HG03095 (cell line): Measurements from ENCODE around the gene EP300.
"Not testable (repeated sequence)": the region's sequence is repeated elsewhere in the genome, so short reads cannot be mapped to it uniquely, and the experiment has no call there.

Source experiments
- ATAC-seq: cut with Tn5 transposase; IDR thresholded peaks from one replicate; pipeline ENCODE4 v1.9.1; 2021; ENCODE audit warnings: moderate library complexity; ENCODE audit not compliant: unreplicated experiment

Gene EP300

DNA sequence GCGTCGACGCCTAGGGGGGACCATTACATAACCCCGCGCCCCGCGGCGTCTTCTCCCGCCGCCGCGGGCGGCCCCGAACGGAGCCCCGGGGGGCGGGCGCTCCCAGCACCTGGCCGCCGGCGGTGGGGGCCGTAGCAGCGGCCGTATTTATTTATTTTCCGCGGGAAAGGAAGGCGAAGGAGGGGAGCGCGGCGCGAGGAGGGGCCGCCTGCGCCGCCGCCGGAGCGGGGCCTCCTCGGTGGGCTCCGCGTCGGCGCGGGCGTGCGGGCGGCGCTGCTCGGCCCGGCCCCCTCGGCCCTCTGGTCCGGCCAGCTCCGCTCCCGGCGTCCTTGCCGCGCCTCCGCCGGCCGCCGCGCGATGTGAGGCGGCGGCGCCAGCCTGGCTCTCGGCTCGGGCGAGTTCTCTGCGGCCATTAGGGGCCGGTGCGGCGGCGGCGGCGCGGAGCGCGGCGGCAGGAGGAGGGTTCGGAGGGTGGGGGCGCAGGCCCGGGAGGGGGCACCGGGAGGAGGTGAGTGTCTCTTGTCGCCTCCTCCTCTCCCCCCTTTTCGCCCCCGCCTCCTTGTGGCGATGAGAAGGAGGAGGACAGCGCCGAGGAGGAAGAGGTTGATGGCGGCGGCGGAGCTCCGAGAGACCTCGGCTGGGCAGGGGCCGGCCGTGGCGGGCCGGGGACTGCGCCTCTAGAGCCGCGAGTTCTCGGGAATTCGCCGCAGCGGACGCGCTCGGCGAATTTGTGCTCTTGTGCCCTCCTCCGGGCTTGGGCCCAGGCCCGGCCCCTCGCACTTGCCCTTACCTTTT lies at the start of gene EP300:
Gene EP300, plus strand, starts transcription at position 570 of the 795 bp plus-strand sequence. CDS start 413 bp downstream, outside the sequence.
- peak; percentile 42 for ATAC-seq

DNA sequence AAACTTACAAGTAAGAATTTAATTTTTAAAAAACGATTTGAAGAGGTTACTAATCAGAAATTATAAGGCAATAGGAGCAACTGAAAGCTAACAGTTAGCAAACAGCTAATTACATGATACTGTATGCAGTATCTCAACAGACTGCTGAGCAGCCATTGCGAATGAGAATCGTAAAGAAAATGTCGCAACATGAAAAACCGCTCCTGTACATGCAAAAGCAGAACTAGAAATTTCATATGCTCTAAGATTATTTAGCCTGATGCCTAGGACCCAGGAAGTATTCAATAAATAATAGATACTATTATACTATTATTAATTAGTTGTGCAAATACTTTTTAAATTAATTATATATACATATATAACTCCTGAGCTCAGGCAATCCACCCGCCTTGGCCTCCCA lies 48.7 kb upstream of the EP300 start:
- ATAC-seq, result no peak

DNA sequence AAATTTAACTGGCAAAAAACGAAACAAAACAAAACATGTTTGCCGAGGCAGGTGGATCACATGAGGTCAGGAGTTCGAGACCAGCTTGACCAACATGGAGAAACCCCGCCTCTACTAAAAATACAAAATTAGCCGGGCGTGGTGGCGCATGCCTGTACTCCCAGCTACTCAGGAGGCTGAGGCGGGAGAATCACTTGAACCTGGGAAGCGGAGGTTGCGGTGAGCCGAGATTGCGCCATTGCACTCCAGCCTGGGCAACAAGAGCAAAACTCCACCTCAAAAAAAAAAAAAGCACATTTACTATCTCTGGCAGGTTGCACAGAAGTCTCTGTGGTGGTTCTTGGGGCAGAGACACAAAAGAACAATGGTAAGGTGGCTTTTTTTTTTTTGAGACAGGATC lies 46.8 kb upstream of the EP300 start:
- not testable (repeated sequence) for ATAC-seq

DNA sequence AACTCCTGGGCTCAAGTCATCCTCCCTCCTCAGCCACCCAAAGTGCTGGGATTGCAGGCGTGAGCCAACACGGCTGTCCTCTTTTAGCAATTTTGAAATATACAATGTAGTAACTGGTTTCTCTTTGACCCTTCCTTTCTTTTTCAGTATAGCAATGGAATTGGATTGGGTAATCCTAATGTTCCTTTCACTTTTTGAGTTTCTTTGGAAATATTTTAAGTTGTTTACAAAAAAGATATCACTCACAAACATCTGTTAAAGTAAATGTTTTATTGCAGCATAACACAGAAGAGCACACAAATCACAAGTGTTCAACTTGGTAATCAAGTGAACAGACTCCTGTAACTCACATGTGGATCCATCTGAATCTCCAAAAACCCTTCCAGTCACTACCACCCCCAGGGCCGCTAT lies 44.6 kb upstream of the EP300 start:
- no peak for ATAC-seq

DNA sequence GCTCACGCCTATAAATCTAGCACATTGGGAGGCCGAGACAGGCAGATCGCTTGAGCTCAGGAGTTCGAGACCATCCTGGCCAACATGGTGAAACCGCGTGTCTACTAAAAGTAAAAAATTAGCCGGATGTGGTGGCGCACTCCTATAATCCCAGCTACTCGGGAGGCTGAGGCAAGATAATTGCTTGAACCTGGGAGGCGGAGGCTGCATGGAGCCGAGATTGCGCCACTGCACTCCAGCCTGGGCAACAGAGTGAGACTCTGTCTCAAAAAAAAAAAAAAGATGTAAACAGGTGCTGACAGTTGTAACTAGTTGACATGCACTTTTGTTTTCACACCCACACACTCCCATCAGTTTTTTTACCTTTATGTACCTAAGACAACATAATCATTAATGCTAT lies 44.0 kb upstream of the EP300 start:
- ATAC-seq, result not testable (repeated sequence)

DNA sequence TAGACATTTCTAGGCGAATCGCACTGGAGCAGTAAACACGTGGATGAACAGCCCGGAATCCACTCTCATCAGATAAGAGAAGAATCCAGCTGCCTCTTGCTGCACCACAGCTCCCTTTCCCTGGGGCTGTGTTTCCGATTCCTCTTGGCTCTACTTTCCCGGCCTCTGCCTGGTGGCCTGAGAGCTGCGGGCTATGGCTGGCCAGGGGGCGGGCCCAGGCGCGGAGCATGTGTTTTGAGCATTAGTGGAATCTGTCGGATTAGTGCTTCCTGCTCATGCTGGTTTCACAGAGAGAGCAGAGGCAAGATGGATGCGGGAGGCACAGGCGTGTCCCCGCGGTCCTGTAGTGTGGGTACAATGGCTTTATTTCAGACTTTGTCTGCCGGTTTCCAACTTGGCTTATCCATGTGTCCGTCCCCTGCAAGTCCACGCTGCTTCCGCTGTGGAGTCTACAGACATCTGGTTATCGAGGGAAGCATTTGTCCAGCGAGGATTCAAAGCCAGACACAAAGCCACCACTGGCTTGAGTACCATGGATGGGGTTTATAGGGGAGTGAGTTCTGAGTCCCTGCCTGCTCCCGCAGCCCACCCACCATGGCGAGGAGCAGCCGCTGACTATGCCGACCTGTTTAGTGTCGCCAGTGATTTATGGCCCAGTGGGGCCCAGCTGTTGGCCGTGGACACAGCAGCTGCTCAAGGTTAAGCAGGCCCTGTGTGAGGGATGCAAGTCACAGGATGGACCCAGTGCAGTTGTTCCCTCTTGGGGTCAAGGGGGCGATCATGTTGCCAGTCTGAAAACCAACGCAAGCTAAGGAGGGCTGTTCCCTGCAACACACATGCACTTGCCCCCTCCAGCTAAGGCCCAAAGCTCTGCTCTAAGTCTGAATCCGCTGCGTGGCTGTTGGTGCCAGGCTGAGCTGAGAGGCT lies 43.3 kb upstream of the EP300 start:
- ATAC-seq, result no peak

DNA sequence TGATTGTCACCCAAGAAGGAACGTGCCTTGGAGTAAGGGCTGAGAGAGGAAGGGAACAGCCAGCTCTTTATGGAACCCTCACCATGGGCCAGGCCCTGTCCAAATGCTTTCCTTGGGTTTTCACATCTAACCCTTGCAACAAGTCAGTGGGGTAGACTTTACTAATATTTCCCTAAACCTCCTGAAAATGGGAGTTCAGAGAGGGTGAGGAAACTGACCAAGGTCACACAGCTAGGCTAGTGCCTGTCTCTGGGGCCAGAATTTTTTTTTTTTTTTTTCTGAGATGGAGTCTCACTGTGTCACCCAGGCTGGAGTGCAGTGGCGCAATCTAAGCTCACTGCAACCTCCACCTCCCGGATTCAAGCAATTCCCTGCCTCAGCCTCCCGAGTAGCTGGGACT lies 42.6 kb upstream of the EP300 start:
- not testable (repeated sequence) for ATAC-seq

DNA sequence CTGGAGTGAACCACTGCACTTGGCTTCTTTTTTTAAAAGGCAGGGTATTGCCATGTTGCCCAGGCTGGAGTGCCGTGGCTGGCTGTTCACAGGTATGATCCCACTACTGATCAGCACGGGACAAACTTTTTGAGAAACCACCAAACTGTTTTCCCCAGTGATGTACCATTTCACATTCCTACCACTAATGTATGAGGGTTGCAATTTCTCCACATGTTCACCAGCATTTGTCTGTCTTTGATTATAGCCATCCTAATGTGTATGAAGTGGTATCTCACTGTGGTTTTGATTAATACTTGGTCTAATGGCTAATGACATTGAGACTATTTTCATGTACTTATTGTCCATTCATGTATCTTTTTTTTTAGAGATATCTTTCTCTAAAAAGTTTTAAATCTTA lies 41.5 kb upstream of the EP300 start:
- ATAC-seq, result no peak

DNA sequence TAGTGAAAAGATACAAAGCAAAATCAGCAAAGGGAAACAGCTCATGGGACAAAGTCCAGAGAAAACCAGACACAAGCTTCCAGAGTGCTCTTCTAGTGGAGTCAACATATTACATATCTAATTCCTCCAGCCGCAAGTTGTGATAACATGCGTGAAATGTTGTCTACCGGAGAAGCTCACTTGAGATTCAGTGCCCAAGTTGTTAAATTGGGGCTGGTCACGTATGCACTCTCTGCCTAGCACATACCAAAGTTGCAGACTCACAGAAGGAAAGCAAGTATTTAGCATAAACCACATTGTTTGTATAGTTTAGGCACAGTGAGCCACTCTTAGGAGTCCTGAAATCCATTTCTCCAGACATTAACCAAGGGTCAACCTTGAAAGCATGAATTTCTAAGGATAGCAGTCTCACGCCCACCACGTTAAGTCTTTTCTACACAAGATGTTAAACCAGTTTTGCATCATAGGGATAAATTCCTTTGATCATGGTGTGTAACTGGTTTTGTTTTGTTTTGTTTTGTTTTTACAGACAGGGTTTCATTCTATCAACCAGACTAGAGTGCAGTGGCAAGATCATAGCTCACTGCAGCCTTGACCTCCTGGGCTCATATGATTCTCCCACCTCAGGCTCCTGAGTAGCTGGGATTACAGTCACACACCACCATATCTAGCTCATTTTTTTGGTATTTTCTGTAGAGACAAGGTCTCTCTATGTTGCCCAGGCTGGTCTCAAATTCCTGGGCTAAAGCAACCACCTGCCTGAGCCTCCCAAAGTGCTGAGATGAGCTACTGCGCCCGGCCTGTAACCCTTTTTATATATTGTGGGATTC lies 39.5 kb upstream of the EP300 start:
- no peak for ATAC-seq

DNA sequence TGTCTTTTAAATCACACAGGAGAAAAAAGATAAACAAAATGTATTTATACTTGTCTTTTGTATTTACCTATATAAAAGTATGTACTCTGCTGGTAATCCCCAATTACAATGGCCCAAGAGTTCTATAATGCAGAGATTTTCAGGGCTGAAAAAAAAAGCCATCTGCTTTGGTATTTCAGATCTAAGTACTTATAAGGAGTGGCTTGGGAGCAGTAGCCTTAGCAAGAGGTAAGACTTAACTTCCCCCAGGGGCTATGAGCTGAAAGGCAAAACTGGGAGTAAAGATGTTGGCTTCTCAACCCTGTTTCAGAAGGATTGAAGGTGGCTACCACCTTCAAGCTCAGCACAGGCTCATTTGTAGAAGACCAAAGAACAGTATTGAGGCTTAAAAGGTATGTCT lies 35.3 kb upstream of the EP300 start:
- ATAC-seq, result no peak

DNA sequence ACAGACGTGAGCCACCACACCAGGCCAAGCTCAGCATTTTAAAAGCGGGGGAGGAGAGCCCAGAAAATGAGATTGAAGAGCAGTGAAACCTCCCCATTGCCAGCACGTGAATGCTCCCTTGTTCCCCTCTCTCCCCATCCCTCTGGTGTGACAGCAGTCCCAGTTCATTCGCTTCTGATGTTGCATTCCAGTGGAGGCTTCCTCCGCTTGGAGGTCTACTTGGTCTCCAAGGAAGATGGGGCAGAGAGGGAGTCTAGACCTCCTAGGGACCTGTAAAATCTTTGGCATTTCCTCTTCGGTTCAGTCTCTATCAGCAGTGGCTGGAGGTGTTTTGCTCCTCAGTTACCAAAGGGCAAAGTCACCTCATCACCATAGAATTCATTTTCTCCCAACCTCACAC lies 30.2 kb upstream of the EP300 start:
- no peak for ATAC-seq

DNA sequence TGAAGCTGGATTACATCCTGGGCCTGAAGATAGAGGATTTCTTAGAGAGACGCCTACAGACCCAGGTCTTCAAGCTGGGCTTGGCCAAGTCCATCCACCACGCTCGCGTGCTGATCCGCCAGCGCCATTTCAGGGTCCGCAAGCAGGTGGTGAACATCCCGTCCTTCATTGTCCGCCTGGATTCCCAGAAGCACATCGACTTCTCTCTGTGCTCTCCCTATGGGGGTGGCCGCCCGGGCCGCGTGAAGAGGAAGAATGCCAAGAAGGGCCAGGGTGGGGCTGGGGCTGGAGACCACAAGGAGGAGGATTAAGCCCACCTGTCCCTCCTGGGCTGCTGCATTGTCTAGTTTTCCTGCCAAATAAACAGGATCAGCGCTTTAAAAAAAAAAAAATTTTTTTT lies 28.1 kb upstream of the EP300 start:
- not testable (repeated sequence) for ATAC-seq

DNA sequence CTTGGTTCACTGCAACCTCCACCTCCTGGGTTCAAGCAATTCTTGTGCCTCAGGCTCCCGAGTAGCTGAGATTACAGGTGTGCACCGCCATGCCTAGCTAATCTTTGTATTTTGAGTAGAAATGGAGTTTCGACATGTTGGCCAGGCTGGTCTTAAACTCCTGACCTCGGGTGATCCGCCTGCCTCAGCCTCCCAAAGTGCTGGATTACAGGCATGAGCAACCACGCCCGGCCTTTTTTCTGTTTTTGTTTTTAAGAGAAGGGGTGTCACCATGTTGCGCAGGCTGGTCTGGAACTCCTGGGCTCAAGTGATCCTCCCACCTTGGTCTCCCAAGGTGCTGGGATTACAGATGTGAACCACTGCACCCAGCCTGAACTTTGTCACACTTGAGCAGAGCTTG lies 26.1 kb upstream of the EP300 start:
- ATAC-seq, result not testable (repeated sequence)

DNA sequence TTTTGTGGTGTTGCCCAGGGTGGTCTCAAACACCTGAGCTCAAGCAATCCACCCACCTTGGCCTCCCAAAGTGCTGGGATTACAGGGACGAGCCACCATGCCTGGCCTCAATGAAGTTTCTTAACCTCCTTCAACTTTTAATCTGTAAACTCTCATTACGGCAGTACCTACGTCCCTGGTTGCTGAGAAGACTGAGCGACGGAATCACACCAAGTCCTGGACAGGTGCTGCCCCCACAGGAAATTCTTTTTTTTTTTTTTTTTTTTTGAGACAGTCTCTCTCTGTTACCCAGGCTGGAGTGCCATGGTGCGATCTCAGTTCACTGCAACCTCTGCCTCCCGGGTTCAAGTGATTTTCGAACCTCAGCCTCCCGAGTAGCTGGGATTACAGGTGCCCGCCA lies 24.4 kb upstream of the EP300 start:
- ATAC-seq, result not testable (repeated sequence)

DNA sequence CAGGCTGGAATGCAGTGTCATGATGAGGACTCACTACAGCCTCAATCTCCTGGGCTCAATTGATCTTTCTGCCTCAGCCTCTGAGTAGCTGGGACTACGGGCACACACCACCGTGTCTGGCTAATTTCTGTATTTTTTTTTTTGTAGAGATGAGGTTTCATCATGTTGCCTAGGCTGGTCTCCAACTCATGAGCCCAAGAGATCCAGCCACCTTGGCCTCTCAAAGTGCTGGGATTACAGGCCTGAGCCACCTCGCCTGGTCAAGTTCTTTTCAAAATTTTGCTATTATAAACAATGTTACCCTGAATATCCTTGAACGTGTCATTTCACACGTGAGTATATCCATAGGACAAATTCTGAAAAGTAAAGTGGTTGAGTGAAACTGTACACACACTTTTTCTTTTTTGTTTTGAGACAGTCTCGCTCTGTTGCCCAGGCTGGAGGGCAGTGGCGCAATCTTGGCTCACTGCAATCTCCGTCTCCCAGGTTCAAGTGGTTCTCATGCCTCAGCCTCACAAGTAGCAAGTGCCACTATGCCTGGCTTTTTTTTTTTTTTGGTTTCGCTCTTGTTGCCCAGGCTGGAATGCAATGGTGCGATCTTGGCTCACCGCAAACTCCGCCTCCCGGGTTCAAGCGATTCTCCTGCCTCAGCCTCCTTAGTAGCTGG lies 21.6 kb upstream of the EP300 start:
- ATAC-seq, result no peak

DNA sequence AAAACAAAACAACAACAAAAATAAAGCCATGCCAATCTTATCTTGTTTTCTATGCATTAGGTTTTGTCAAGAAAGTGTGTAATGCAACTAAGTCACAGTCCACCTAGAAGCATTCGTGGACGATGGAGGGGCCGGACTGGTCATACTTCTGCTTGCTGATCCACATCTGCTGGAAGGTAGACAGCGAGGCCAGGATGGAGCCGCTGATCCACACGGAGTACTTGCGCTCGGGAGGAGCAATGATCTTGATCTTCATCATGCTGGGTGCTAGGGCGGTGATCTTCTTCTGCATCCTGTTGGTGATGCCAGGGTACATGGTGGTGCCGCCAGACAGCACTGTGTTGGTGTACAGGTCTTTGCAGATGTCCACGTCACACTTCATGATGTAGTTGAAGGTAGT lies 18.3 kb upstream of the EP300 start:
- no peak for ATAC-seq

DNA sequence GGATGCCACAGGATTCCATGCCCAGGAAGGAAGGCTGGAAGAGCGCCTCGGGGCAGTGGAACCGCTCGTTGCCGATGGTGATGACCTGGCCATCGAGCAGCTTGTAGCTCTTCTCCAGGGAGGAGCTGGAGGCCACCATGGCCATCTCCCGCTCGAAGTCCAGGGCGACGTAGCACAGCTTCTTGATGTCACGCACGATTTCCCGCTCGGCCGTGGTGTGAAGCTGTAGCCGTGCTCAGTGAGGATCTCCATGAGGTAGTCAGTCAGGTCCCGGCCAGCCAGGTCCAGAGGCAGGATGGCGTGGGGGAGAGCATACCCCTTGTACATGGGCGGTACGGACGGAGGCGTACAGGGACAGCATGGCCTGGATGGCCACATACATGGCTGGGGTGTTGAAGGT lies 17.9 kb upstream of the EP300 start:
- no peak for ATAC-seq

DNA sequence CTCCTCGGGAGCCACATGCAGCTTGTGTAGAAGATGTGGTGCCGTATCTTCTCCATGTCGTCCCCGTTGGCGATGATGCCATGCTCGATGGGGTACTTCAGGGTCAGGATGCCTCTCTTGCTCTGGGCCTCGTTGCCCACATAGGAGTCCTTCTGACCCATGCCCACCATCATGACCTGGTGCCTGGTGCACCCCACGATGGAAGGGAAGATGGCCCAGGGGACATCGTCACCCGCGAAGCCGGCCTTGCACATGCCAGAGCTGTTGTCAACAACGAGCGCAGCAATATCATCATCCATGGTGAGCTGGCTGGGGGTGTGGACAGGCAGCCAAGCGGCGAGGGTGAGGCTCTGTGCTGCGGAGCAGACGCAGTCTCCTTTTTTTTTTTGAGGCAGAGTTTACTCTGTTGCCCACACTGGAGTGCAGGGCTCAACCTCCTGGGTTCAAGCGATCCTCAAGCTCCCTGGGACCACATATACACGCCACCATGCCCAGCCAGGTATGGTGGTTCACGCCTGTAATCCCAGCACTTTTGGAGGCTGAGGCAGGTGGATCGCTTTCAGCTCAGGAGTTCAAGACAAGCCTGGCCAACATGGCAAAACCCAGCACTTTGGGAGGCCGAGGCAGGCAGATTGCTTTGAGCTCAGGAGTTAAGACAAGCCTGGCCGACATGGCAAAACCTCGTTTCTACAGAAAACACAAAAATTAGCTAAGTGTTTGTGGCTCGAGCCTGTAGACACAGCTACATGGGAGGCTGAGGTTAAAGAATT lies 17.3 kb upstream of the EP300 start:
- ATAC-seq, result no peak

DNA sequence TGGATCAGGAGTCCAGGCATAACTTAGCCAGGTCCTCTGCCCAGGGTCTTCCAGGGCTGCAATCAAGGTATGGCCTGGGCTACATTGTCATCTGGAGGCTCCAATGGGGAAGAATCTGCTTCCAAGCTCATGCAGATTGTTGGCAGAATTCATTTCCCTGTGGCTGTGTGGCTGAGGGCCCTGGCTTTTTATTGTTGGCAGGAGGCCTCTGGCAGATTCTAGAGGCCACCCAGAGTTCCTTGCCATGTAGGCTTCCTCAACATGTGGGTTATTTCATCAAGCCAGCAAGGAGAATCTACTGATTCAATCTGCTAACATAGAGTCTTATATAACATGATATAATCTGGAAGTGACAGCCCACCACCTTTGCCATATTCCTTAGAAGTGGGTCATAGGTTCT lies 16.4 kb upstream of the EP300 start:
- no peak for ATAC-seq

DNA sequence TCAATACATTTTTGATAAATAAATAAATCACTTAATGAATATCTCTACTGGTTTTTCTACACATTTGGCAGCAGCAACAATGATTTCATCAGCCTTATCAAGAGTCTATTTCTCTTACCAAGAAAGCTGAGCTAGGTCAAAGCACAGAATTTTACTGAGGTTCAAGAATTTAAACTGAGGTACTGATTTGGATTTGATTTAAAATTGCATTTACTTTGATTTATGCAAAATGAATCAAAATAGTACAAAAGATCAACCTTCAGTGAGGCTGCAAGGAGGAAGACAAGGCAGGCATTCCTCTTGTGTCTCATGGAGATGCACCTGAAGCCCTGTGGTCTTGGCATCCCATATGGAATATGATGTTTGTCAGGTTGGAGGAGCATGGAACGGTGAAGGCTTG lies 15.5 kb upstream of the EP300 start:
- ATAC-seq, result no peak
